NCI-H2196 (cell line): ENCODE data around the gene PLEKHO2.

Experiments used
- DNase-seq: peaks from one replicate; lab custom pipeline; 2025; ENCODE audit not compliant: unreplicated experiment; lab: John Stamatoyannopoulos, UW

Gene PLEKHO2

GRCh38 chr15:64825431-64826294, 16.1 kb upstream of the PLEKHO2 start, which contains the start of gene PIF1:
TSS of gene PIF1 (minus strand) at chr15:64825647. CDS start at chr15:64824335, 1,312 bp downstream.
- DNase-seq = peak; percentile 90

- DNase-seq = no peak
Measured at GRCh38 chr15:64828985-64829384, 12.7 kb upstream of the PLEKHO2 start.

- DNase-seq = no peak
Measured at GRCh38 chr15:64833690-64834089, 8.0 kb upstream of the PLEKHO2 start.

GRCh38 chr15:64836023-64836536, 5.6 kb upstream of the PLEKHO2 start:
- DNase-seq = no peak

GRCh38 chr15:64837502-64837901, 4.2 kb upstream of the PLEKHO2 start:
- no peak for DNase-seq

GRCh38 chr15:64841060-64841343, 713 bp upstream of the PLEKHO2 start:
- DNase-seq = no peak

GRCh38 chr15:64842096-64842939, 603 bp downstream of the PLEKHO2 start:
- DNase-seq = no peak

GRCh38 chr15:64842986-64843561, 1.4 kb downstream of the PLEKHO2 start:
- no peak for DNase-seq

GRCh38 chr15:64843991-64844390, 2.3 kb downstream of the PLEKHO2 start:
- no peak for DNase-seq

GRCh38 chr15:64844576-64845145, 2.9 kb downstream of the PLEKHO2 start:
- no peak for DNase-seq

GRCh38 chr15:64845183-64845611, 3.5 kb downstream of the PLEKHO2 start:
- no peak for DNase-seq

- no peak for DNase-seq
Measured at GRCh38 chr15:64845831-64846595, 4.3 kb downstream of the PLEKHO2 start.

GRCh38 chr15:64847016-64847415, 5.3 kb downstream of the PLEKHO2 start:
- no peak for DNase-seq

- no peak for DNase-seq
Measured at GRCh38 chr15:64847448-64847847, 5.7 kb downstream of the PLEKHO2 start.

GRCh38 chr15:64847876-64848716, 6.4 kb downstream of the PLEKHO2 start:
- DNase-seq = no peak

GRCh38 chr15:64850778-64851502, 9.2 kb downstream of the PLEKHO2 start:
- DNase-seq = no peak

- no peak for DNase-seq
Measured at GRCh38 chr15:64851503-64851840, 9.8 kb downstream of the PLEKHO2 start.

GRCh38 chr15:64854041-64854440, 12.3 kb downstream of the PLEKHO2 start:
- DNase-seq = no peak

GRCh38 chr15:64854526-64854925, 12.8 kb downstream of the PLEKHO2 start:
- DNase-seq = no peak
